Fibroblast of pulmonary artery (primary cell): ENCODE measurements around the gene HIGD2B.
"Not testable (repeated sequence)": the region's sequence is repeated elsewhere in the genome, so short reads cannot be mapped to it uniquely, and the experiment has no call there.

Experiments used
- DNase-seq: peaks from one replicate; pipeline ENCODE4 v3.0.0-alpha.2; 2010; ENCODE audit warnings: low read depth
- H3K4me3 ChIP-seq: replicated peaks from 2 replicates; pipeline ENCODE4 v1.5.1; 2011; ENCODE audit warnings: low read depth, mild to moderate bottlenecking, control low read depth, low read length, moderate library complexity
- CTCF ChIP-seq: IDR thresholded peaks from 2 replicates; pipeline ENCODE4 v1.5.1; 2011; ENCODE audit warnings: mild to moderate bottlenecking, control low read depth, low read length, inconsistent platforms; ENCODE audit errors: missing control alignments

Gene HIGD2B

GRCh38 chr15:72671525-72671924 is 14.5 kb downstream of the HIGD2B start:
- no peak for TF ChIP-seq CTCF
- H3K4me3 ChIP-seq = no peak overlapping the region
- no peak for DNase-seq

GRCh38 chr15:72670656-72671352 is 15.2 kb downstream of the HIGD2B start:
- peak overlapping the region; percentile 31 for H3K4me3 ChIP-seq
- peak; percentile 68 for TF ChIP-seq CTCF
- DNase-seq = peak; percentile 59

GRCh38 chr15:72669803-72670202 is 16.2 kb downstream of the HIGD2B start:
- not testable (repeated sequence) for H3K4me3 ChIP-seq, DNase-seq

GRCh38 chr15:72665706-72666105 is 20.3 kb downstream of the HIGD2B start:
- DNase-seq, H3K4me3 ChIP-seq: not testable (repeated sequence)

- not testable (repeated sequence) for DNase-seq, H3K4me3 ChIP-seq
These were observed 22.1 kb downstream of the HIGD2B start for GRCh38 chr15:72663931-72664330.

GRCh38 chr15:72661081-72661480 is 24.9 kb downstream of the HIGD2B start:
- H3K4me3 ChIP-seq, DNase-seq: not testable (repeated sequence)

- DNase-seq, H3K4me3 ChIP-seq: not testable (repeated sequence)
These were observed 30.0 kb downstream of the HIGD2B start for GRCh38 chr15:72656014-72656413.

GRCh38 chr15:72654397-72654796 is 31.6 kb downstream of the HIGD2B start, which contains the start of gene GOLGA6B:
Gene GOLGA6B, plus strand, starts transcription at chr15:72654697. Its CDS starts 41 bp downstream, at chr15:72654738.
- not testable (repeated sequence) for DNase-seq, H3K4me3 ChIP-seq

- DNase-seq, H3K4me3 ChIP-seq: not testable (repeated sequence)
These were observed 37.2 kb downstream of the HIGD2B start for GRCh38 chr15:72648631-72649253.

GRCh38 chr15:72642271-72642670 is 43.7 kb downstream of the HIGD2B start:
- not testable (repeated sequence) for H3K4me3 ChIP-seq, DNase-seq

GRCh38 chr15:72639759-72640483 is 46.1 kb downstream of the HIGD2B start:
- DNase-seq, H3K4me3 ChIP-seq: not testable (repeated sequence)

GRCh38 chr15:72636519-72637282 is 49.3 kb downstream of the HIGD2B start:
- H3K4me3 ChIP-seq = peak overlapping the region; percentile 43
- DNase-seq = peak; percentile 74

- H3K4me3 ChIP-seq, DNase-seq: not testable (repeated sequence)
These were observed 56.9 kb downstream of the HIGD2B start for GRCh38 chr15:72629068-72629570.

GRCh38 chr15:72628249-72629067 is 57.5 kb downstream of the HIGD2B start:
- H3K4me3 ChIP-seq, DNase-seq: not testable (repeated sequence)

- not testable (repeated sequence) for H3K4me3 ChIP-seq, DNase-seq
These were observed 59.8 kb downstream of the HIGD2B start for GRCh38 chr15:72626153-72626552.
